IMR-90 (cell line): Measurements from ENCODE around the gene SPATA25. TPM values are rescaled to one million over a fixed set of nuclear protein-coding genes. Genes with fewer than 3 reads are reported as not detected.
A peak's percentile ranks its signal among the peaks of the same experiment; 100 is the strongest.

Source experiments
- ATAC-seq: fragments of 200-7000 bp; cut with Tn5 transposase; 2 replicates; pipeline ENCODE4 v1.9.1; 2020; ENCODE audit warnings: low read depth, mild to moderate bottlenecking, moderate library complexity
- BruUV-seq: library from RNA; stranded (reverse); fragments of 400-500 nt; replicated peaks from 2 replicates; lab custom pipeline; 2021; lab: Mats Ljungman, UMichigan
- CTCF ChIA-PET: fragments of 300-600 bp; formaldehyde crosslinking; extraction: SDS; loops from one replicate; lab custom pipeline; 2021; ENCODE audit warnings: antibody characterized with exemption; lab: Yijun Ruan, JAX
- POLR2A ChIA-PET: fragments of 300-600 bp; sonication (Branson Sonifier 250); formaldehyde crosslinking; loops from one replicate; lab custom pipeline; 2022; ENCODE audit warnings: antibody characterized with exemption; ENCODE audit not compliant: unreplicated experiment; lab: Charles Lee
- DNase-seq: peaks from one replicate; pipeline ENCODE4 v3.0.0; 2013
- H2AFZ ChIP-seq: replicated peaks from 2 replicates; pipeline ENCODE3; 2013; ENCODE audit warnings: low read length, mild to moderate bottlenecking; ENCODE audit not compliant: poor library complexity
- H2AK5ac ChIP-seq: 2 replicates; pipeline ENCODE4 v1.6.1; 2013; ENCODE audit warnings: low read depth, low read length, inconsistent platforms
- H2AK9ac ChIP-seq: replicated peaks from 2 replicates; pipeline ENCODE3; 2013; ENCODE audit warnings: mild to moderate bottlenecking, low read depth, low read length, moderate library complexity; ENCODE audit not compliant: poor library complexity
- H2BK120ac ChIP-seq: 2 replicates; pipeline ENCODE4 v1.6.1; 2013; ENCODE audit warnings: low read depth, low read length, inconsistent platforms
- H2BK15ac ChIP-seq: 3 replicates; pipeline ENCODE4 v1.6.1; 2013; ENCODE audit warnings: low read depth, low read length, inconsistent platforms
- H2BK20ac ChIP-seq: 2 replicates; pipeline ENCODE4 v1.6.1; 2013; ENCODE audit warnings: low read depth, mild to moderate bottlenecking, inconsistent platforms, low read length, moderate library complexity
- H2BK5ac ChIP-seq: 2 replicates; pipeline ENCODE4 v1.6.1; 2013; ENCODE audit warnings: mild to moderate bottlenecking, low read depth, low read length, inconsistent platforms; ENCODE audit not compliant: poor library complexity, severe bottlenecking
- H3K14ac ChIP-seq: replicated peaks from 2 replicates; pipeline ENCODE4 v1.6.1; 2013; ENCODE audit warnings: low read depth, low read length, inconsistent platforms
- H3K18ac ChIP-seq: 2 replicates; pipeline ENCODE4 v1.6.1; 2013; ENCODE audit warnings: low read depth, low read length, control low read depth
- H3K23ac ChIP-seq: 2 replicates; pipeline ENCODE4 v1.6.1; 2013; ENCODE audit warnings: low read depth, low read length, inconsistent platforms
- H3K27ac ChIP-seq: 2 replicates; pipeline ENCODE4 v1.5.1; 2013; ENCODE audit warnings: mild to moderate bottlenecking, control low read depth, low read length; ENCODE audit not compliant: insufficient read depth
- H3K27me3 ChIP-seq: 2 replicates; pipeline ENCODE4 v1.6.1; 2013; ENCODE audit warnings: low read length; ENCODE audit not compliant: control insufficient read depth, insufficient read depth
- H3K36me3 ChIP-seq: 2 replicates; pipeline ENCODE4 v1.6.1; 2013; ENCODE audit warnings: low read length, mixed read lengths; ENCODE audit not compliant: control insufficient read depth, insufficient read depth
- H3K4ac ChIP-seq: 2 replicates; pipeline ENCODE4 v1.6.1; 2013; ENCODE audit warnings: low read depth, low read length, inconsistent platforms
- H3K4me1 ChIP-seq: 2 replicates; pipeline ENCODE4 v1.6.1; 2013; ENCODE audit warnings: low read length, mixed read lengths; ENCODE audit not compliant: control insufficient read depth, insufficient read depth
- H3K4me2 ChIP-seq: 2 replicates; pipeline ENCODE4 v1.6.1; 2013; ENCODE audit warnings: low read depth, mild to moderate bottlenecking, control low read depth, low read length, moderate library complexity
- H3K4me3 ChIP-seq: 2 replicates; pipeline ENCODE4 v1.5.1; 2013; ENCODE audit warnings: low read depth, mild to moderate bottlenecking, control low read depth, low read length, moderate library complexity; ENCODE audit not compliant: insufficient read depth
- H3K56ac ChIP-seq: 2 replicates; pipeline ENCODE4 v1.6.1; 2013; ENCODE audit warnings: low read length, inconsistent platforms; ENCODE audit not compliant: insufficient read depth; ENCODE audit errors: extremely low read depth
- H3K79me1 ChIP-seq, 2 experiments: 2 replicates each; pipeline ENCODE4 v1.6.1; 2013; ENCODE audit warnings: low read length in 2 of 2, inconsistent platforms in 1 of 2, low read depth in 1 of 2
- H3K9ac ChIP-seq: 2 replicates; pipeline ENCODE4 v1.6.1; 2013; ENCODE audit warnings: low read depth, low read length, control low read depth
- H3K9me1 ChIP-seq: 2 replicates; pipeline ENCODE4 v1.6.1; 2013; ENCODE audit warnings: low read length, inconsistent platforms; ENCODE audit not compliant: insufficient read depth
- H3K9me3 ChIP-seq: 2 replicates; pipeline ENCODE4 v1.6.1; 2013; ENCODE audit warnings: low read length; ENCODE audit not compliant: control insufficient read depth, insufficient read depth
- H4K20me1 ChIP-seq: 2 replicates; pipeline ENCODE4 v1.6.1; 2013; ENCODE audit warnings: low read length, inconsistent platforms; ENCODE audit not compliant: insufficient read depth
- H4K5ac ChIP-seq: 2 replicates; pipeline ENCODE4 v1.6.1; 2013; ENCODE audit warnings: mild to moderate bottlenecking, low read depth, low read length, control low read depth
- H4K8ac ChIP-seq, 2 experiments: 2 replicates each; pipeline ENCODE4 v1.6.1; 2013; ENCODE audit warnings: low read depth in 2 of 2, low read length in 2 of 2, control low read depth in 1 of 2, inconsistent platforms in 1 of 2
- H4K91ac ChIP-seq: 2 replicates; pipeline ENCODE4 v1.6.1; 2013; ENCODE audit warnings: low read depth, low read length, inconsistent platforms; ENCODE audit not compliant: insufficient read depth
- BHLHE40 ChIP-seq: fragments of 150-350 bp; IDR thresholded peaks from 2 replicates; pipeline ENCODE4 v1.6.1; 2016; ENCODE audit warnings: mild to moderate bottlenecking, low read depth, low read length
- CHD1 ChIP-seq: IDR thresholded peaks from 2 replicates; pipeline ENCODE4 v1.6.1; 2012; ENCODE audit warnings: low read depth, low read length, improper control_type of control experiment
- MAFK ChIP-seq: IDR thresholded peaks from 2 replicates; pipeline ENCODE4 v1.6.1; 2012; ENCODE audit warnings: low read depth, low read length, improper control_type of control experiment
- NFE2L2 ChIP-seq: fragments of 150-350 bp; IDR thresholded peaks from 2 replicates; pipeline ENCODE4 v1.6.1; 2016; ENCODE audit warnings: low read depth, mild to moderate bottlenecking, low read length
- WGBS, 2 experiments: methylation state at CpG; one replicate each; pipeline versions ENCODE4 v1.1.5 to v1.1.7; 2013; ENCODE audit warnings: missing lambda C conversion rate in 2 of 2; ENCODE audit not compliant: insufficient read length in 1 of 2; ENCODE audit errors: extremely low coverage in 2 of 2; 5-methylcytosine and 5-hydroxymethylcytosine counted together
- dilution Hi-C: fragments of 300-500 bp; cut with HindIII; formaldehyde crosslinking; loops from one replicate; pipeline ENCODE4 v1.14.3; 2018; ENCODE audit warnings: low sequenced_read_pairs; ENCODE audit not compliant: unreplicated experiment
- in situ Hi-C: fragments of 300-500 bp; cut with MboI; formaldehyde crosslinking; loops from 3 replicates; pipeline ENCODE4 v1.14.3; 2019; ENCODE audit warnings: low sequenced_read_pairs, inconsistent platforms, mixed read lengths
- intact Hi-C: fragments of 100-400 bp; cut with micrococcal nuclease; formaldehyde crosslinking; loops from 2 replicates; pipeline ENCODE4 v1.10.0; 2022
- polyA plus RNA-seq, 3 experiments: library from polyadenylated mRNA; depleted of rRNA; stranded (reverse); fragments of >200 nt; gene quantifications; 2 replicates each; pipeline ENCODE4 v1.2.3, GENCODE V29; 2012; ENCODE audit warnings: low replicate concordance in 1 of 3
- total RNA-seq: library from RNA; depleted of rRNA; stranded (reverse); fragments of >200 nt; gene quantifications from 2 replicates; pipeline ENCODE4 v1.2.3, GENCODE V29; 2012

SPATA25 gene
- total and polyA plus RNA-seq, 2 of the 4 experiments (the other 2 are of a cell fraction), result 0.18 to 0.36 TPM

GRCh38 chr20:45867136-45867818 lies 20.1 kb downstream of the SPATA25 start:
- Histone ChIP-seq H3K27me3 (no peaks in the 10 kb centered on the region), H3K4me1 (0 out of 2 replicates have a peak, but pooled peaks cover 3% of the 10 kb centered on the region), H3K36me3 (no peaks in the 10 kb centered on the region), H3K23ac (peak overlapping the region; percentile 56; the same call in 1 of the 2 replicates), H4K20me1 (no peaks in the 10 kb centered on the region; the same call in 1 of the 2 replicates), H2AFZ (no peak overlapping the region), H2BK20ac (peak overlapping the region; percentile 86), H3K9me1 (peaks cover under 1% of the 10 kb centered on the region), H2BK120ac (peak overlapping the region; percentile 76), H3K9me3 (no peaks in the 10 kb centered on the region), H3K79me1 (peaks cover 6 to 11% of the 10 kb centered on the region in 2 experiments; a peak in 3 of 4 replicates), H3K4me3 (no peak overlapping the region), H3K4me2 (peak overlapping the region; percentile 34; the same call in 1 of the 2 replicates), H3K56ac (peak overlapping the region; percentile 59), H4K8ac (peak overlapping the region; percentile 14 to 78; a peak in 2 of 4 replicates), H4K91ac (peak overlapping the region; percentile 77), H4K5ac (peak overlapping the region; percentile 21; the same call in 1 of the 2 replicates), H3K9ac (no peak overlapping the region), H3K18ac (peak overlapping the region; percentile 19; the same call in 1 of the 2 replicates), H3K4ac (peak overlapping the region; percentile 21; the same call in 1 of the 2 replicates), H2BK15ac (peak overlapping the region; percentile 54; the same call in 2 of the 3 replicates), H2AK5ac (no peak overlapping the region), H2AK9ac (no peak overlapping the region), H3K14ac (peak overlapping the region; percentile 25; the same call in 1 of the 2 replicates), H2BK5ac (peak overlapping the region; percentile 91), H3K27ac (peak overlapping the region; percentile 83; the same call in 1 of the 2 replicates)
- intact Hi-C loops, result no loop called here
- dilution Hi-C loops, result no loop called here
- DNase-seq (no peak), ATAC-seq (peak; percentile 64)
- no TSS peak for BruUV-seq
- in situ Hi-C loops, result no loop called here
- TF ChIP-seq MAFK (peak; percentile 21; the same call in 1 of the 2 replicates), NFE2L2 (no peak), CHD1 (no peak), BHLHE40 (no peak)
- no CpG with 5 or more reads among the region's 6 CpGs for WGBS, 2 experiments
- ChIA-PET POLR2A (interaction anchor here (1.3 kb wide), 1 partner anchor 66 kb away, joined by 3 read pairs; no protein-coding TSS in a partner anchor), CTCF (interaction anchor here (1.5 kb wide), 1 partner anchor 9 kb away, joined by 4 read pairs; no protein-coding TSS in a partner anchor)
